H1 (cell line): ENCODE measurements around the gene LEMD2. TPM values are rescaled to one million over a fixed set of nuclear protein-coding genes. Genes with fewer than 3 reads are reported as not detected.

ENCODE experiments used
- CTCF ChIA-PET: fragments of 300-600 bp; sonication (Branson Sonifier 250); formaldehyde crosslinking; loops from one replicate; lab custom pipeline; 2021; ENCODE audit not compliant: partially characterized antibody; lab: Charles Lee
- POLR2A ChIA-PET: fragments of 300-600 bp; sonication (Branson Sonifier 250); formaldehyde crosslinking; loops from one replicate; lab custom pipeline; 2021; ENCODE audit warnings: inconsistent platforms; ENCODE audit not compliant: partially characterized antibody; lab: Charles Lee
- DNase-seq, 2 experiments: peaks; one replicate each; pipeline versions ENCODE4 v3.0.0 to v3.0.0-alpha.2; 2010 to 2022; ENCODE audit warnings: low spot score in 2 of 2, low read depth in 1 of 2, mixed read lengths in 1 of 2
- FAIRE-seq: peaks from 2 replicates; lab custom pipeline; 2011; peaks lifted over from hg19 to GRCh38; lab: Jason Lieb, UNC
- H2AFZ ChIP-seq: 2 replicates; pipeline ENCODE4 v1.8.1; 2012; ENCODE audit warnings: low read length, inconsistent platforms
- H2AK5ac ChIP-seq: 2 replicates; pipeline ENCODE4 v1.6.1; 2013; ENCODE audit warnings: low read depth, low read length
- H2BK120ac ChIP-seq: replicated peaks from 2 replicates; pipeline ENCODE3; 2013; ENCODE audit warnings: low read depth, low read length, inconsistent platforms
- H2BK12ac ChIP-seq: 2 replicates; pipeline ENCODE4 v1.6.1; 2013; ENCODE audit warnings: low read depth, low read length
- H2BK15ac ChIP-seq: 2 replicates; pipeline ENCODE4 v1.6.1; 2013; ENCODE audit warnings: low read length
- H2BK20ac ChIP-seq: 2 replicates; pipeline ENCODE4 v1.6.1; 2013; ENCODE audit warnings: low read length
- H2BK5ac ChIP-seq: 2 replicates; pipeline ENCODE4 v1.6.1; 2013; ENCODE audit warnings: low read depth, low read length
- H3K14ac ChIP-seq: 2 replicates; pipeline ENCODE4 v1.6.1; 2013; ENCODE audit warnings: inconsistent platforms; ENCODE audit not compliant: insufficient read length
- H3K18ac ChIP-seq: 2 replicates; pipeline ENCODE4 v1.6.1; 2013; ENCODE audit warnings: low read length; ENCODE audit errors: extremely low read depth
- H3K23ac ChIP-seq: 2 replicates; pipeline ENCODE4 v1.6.1; 2013; ENCODE audit warnings: inconsistent platforms; ENCODE audit not compliant: insufficient read length
- H3K23me2 ChIP-seq: 2 replicates; pipeline ENCODE4 v1.6.1; 2013; ENCODE audit warnings: low read depth, low read length
- H3K27ac ChIP-seq: 2 replicates; pipeline ENCODE4 v1.6.1; 2011; ENCODE audit warnings: low read depth, low read length, inconsistent platforms
- H3K27me3 ChIP-seq, 4 experiments: replicated peaks in 1 of 4; 1 replicate in 1 of 4; 2 replicates in 3 of 4; pipeline versions ENCODE4 v1.6.1 to v1.8.1; 2011 to 2013; ENCODE audit warnings: low read length in 3 of 4, mild to moderate bottlenecking in 3 of 4, inconsistent platforms in 2 of 4, mixed read lengths in 2 of 4, moderate library complexity in 1 of 4; ENCODE audit not compliant: control insufficient read depth in 3 of 4, insufficient read depth in 3 of 4; ENCODE audit errors: extremely low read depth in 1 of 4
- H3K36me3 ChIP-seq, 4 experiments: 2 replicates each; pipeline versions ENCODE4 v1.6.1 to v1.8.1; 2011 to 2013; ENCODE audit warnings: mild to moderate bottlenecking in 4 of 4, low read length in 3 of 4, moderate library complexity in 2 of 4, control low read depth in 1 of 4, inconsistent platforms in 1 of 4; ENCODE audit not compliant: insufficient read depth in 4 of 4, control insufficient read depth in 2 of 4
- H3K4ac ChIP-seq: replicated peaks from 2 replicates; pipeline ENCODE3; 2013; ENCODE audit warnings: low read length, low read depth, mixed read lengths, inconsistent platforms; ENCODE audit not compliant: insufficient read length
- H3K4me1 ChIP-seq, 4 experiments: replicated peaks in 1 of 4; 1 replicate in 1 of 4; 2 replicates in 3 of 4; pipeline versions ENCODE4 v1.6.1 to v1.8.1; 2011 to 2013; ENCODE audit warnings: low read length in 3 of 4, inconsistent platforms in 2 of 4, mixed read lengths in 1 of 4; ENCODE audit not compliant: insufficient read depth in 4 of 4, control insufficient read depth in 3 of 4
- H3K4me2 ChIP-seq, 2 experiments: 2 replicates each; pipeline versions ENCODE4 v1.6.1 to v1.8.1; 2011 to 2013; ENCODE audit warnings: low read depth in 2 of 2, low read length in 2 of 2, control low read depth in 1 of 2, inconsistent platforms in 1 of 2, mild to moderate bottlenecking in 1 of 2; ENCODE audit not compliant: insufficient read depth in 1 of 2
- H3K4me3 ChIP-seq, 4 experiments: fragments of 200-600, 300-600 bp in 1 of 4; sonication (generic), shearing (Covaris generic), sonication (Bioruptor Twin) in 1 of 4; 2 replicates each; pipeline versions ENCODE4 v1.5.1 to v1.8.1; 2011 to 2016; ENCODE audit warnings: low read length in 4 of 4, low read depth in 3 of 4, control low read depth in 2 of 4, inconsistent platforms in 2 of 4, mild to moderate bottlenecking in 2 of 4, mixed read lengths in 1 of 4, moderate library complexity in 1 of 4; ENCODE audit not compliant: insufficient read depth in 2 of 4; ENCODE audit errors: extremely low read depth in 1 of 4
- H3K56ac ChIP-seq: replicated peaks from 2 replicates; pipeline ENCODE3; 2013; ENCODE audit warnings: low read depth, mild to moderate bottlenecking, mixed read lengths, low read length, inconsistent platforms; ENCODE audit not compliant: insufficient read length
- H3K79me1 ChIP-seq: 2 replicates; pipeline ENCODE4 v1.6.1; 2013; ENCODE audit warnings: low read depth, low read length, control low read depth
- H3K79me2 ChIP-seq, 2 experiments: 2 replicates each; pipeline versions ENCODE4 v1.6.1 to v1.8.1; 2012 to 2013; ENCODE audit warnings: low read length in 2 of 2, mild to moderate bottlenecking in 2 of 2, inconsistent platforms in 1 of 2; ENCODE audit not compliant: insufficient read depth in 2 of 2, control insufficient read depth in 1 of 2
- H3K9ac ChIP-seq, 4 experiments: replicated peaks in 1 of 4; 1 replicate in 1 of 4; 2 replicates in 3 of 4; pipeline versions ENCODE4 v1.6.1 to v1.8.1; 2011 to 2013; ENCODE audit warnings: low read depth in 3 of 4, low read length in 3 of 4, control low read depth in 2 of 4, mild to moderate bottlenecking in 2 of 4, moderate library complexity in 2 of 4, inconsistent platforms in 1 of 4; ENCODE audit errors: extremely low read depth in 1 of 4
- H3K9me3 ChIP-seq, 2 experiments: 2 replicates each; pipeline versions ENCODE4 v1.6.1 to v1.8.1; 2012 to 2013; ENCODE audit warnings: mild to moderate bottlenecking in 2 of 2, moderate library complexity in 2 of 2, control low read depth in 1 of 2, inconsistent platforms in 1 of 2, low read depth in 1 of 2, low read length in 1 of 2, mixed read lengths in 1 of 2; ENCODE audit not compliant: insufficient read depth in 2 of 2
- H4K20me1 ChIP-seq, 2 experiments: replicated peaks in 1 of 2; 2 replicates each; pipeline versions ENCODE3 to v1.8.1; 2011 to 2013; ENCODE audit warnings: inconsistent platforms in 2 of 2, low read length in 2 of 2, mild to moderate bottlenecking in 1 of 2; ENCODE audit not compliant: insufficient read depth in 2 of 2, control insufficient read depth in 1 of 2
- H4K5ac ChIP-seq: 2 replicates; pipeline ENCODE4 v1.6.1; 2013; ENCODE audit warnings: low read length, low read depth, mixed read lengths, inconsistent platforms; ENCODE audit not compliant: insufficient read length
- H4K8ac ChIP-seq: 2 replicates; pipeline ENCODE4 v1.8.0; 2013; ENCODE audit warnings: mild to moderate bottlenecking, moderate library complexity, low read length, inconsistent platforms; ENCODE audit not compliant: insufficient read depth; ENCODE audit errors: extremely low read depth
- H4K91ac ChIP-seq: replicated peaks from 2 replicates; pipeline ENCODE3; 2013; ENCODE audit warnings: low read length, mixed read lengths, inconsistent platforms; ENCODE audit not compliant: insufficient read length
- PHF8 ChIP-seq: fragments of 200-600 bp; sonication (generic); conservative IDR thresholded peaks from 2 replicates; pipeline ENCODE4 v1.7.1; 2012; ENCODE audit warnings: low read depth, mild to moderate bottlenecking, inconsistent platforms, low read length, moderate library complexity
- POLR2AphosphoS5 ChIP-seq: IDR thresholded peaks from 2 replicates; pipeline ENCODE4 v1.6.1; 2011; ENCODE audit warnings: low read depth, low read length
- RXRA ChIP-seq: IDR thresholded peaks from 2 replicates; pipeline ENCODE4 v1.6.1; 2011; ENCODE audit warnings: low read depth, mild to moderate bottlenecking, low read length, moderate library complexity; ENCODE audit not compliant: insufficient read depth
- SIN3A ChIP-seq, 2 experiments: IDR thresholded peaks in 1 of 2; conservative IDR thresholded peaks in 1 of 2; 2 replicates each; pipeline ENCODE4 v1.6.1; 2011 to 2012; ENCODE audit warnings: low read length in 2 of 2, improper control_type of control experiment in 1 of 2, low read depth in 1 of 2, mild to moderate bottlenecking in 1 of 2
- SIRT6 ChIP-seq: IDR thresholded peaks from one replicate; pipeline ENCODE4 v1.7.1; 2012; ENCODE audit warnings: low read length, inconsistent platforms
- SP4 ChIP-seq: IDR thresholded peaks from 2 replicates; pipeline ENCODE4 v1.6.1; 2012; ENCODE audit warnings: low read length, inconsistent platforms
- TAF1 ChIP-seq: IDR thresholded peaks from 2 replicates; pipeline ENCODE4 v1.6.1; 2011; ENCODE audit warnings: mild to moderate bottlenecking, low read depth, low read length
- ZNF274 ChIP-seq: IDR thresholded peaks from 2 replicates; pipeline ENCODE4 v1.7.0; 2012; ENCODE audit warnings: low read length, borderline replicate concordance; ENCODE audit errors: extremely low read depth
- WGBS, 2 experiments: shearing (Covaris generic) in 1 of 2; methylation state at CpG; one replicate each; pipeline versions ENCODE4 v1.1.6 to v1.1.7; 2013 to 2015; ENCODE audit warnings: low lambda C conversion rate in 2 of 2, mixed read lengths in 2 of 2, inconsistent platforms in 1 of 2, low coverage in 1 of 2, missing lambda C conversion rate in 1 of 2; ENCODE audit not compliant: insufficient replicate concordance in 2 of 2, insufficient coverage in 1 of 2, insufficient read length in 1 of 2; ENCODE audit errors: extremely low coverage in 1 of 2, missing lambda C conversion rate in 1 of 2; 5-methylcytosine and 5-hydroxymethylcytosine counted together
- polyA plus RNA-seq, 7 experiments: library from polyadenylated mRNA; depleted of rRNA in 3 of 7; stranded (reverse) in 5 of 7; unstranded in 2 of 7; fragments of >200 nt in 5 of 7; fragments of 200-250 nt in 2 of 7; gene quantifications; 1 replicate in 5 of 7; 2 replicates in 1 of 7; 4 replicates in 1 of 7; pipeline versions ENCODE4 v1.2.1 to v1.2.3, GENCODE V29; 2011 to 2013; ENCODE audit warnings: missing spikeins in 2 of 7, mixed read lengths in 2 of 7
- total RNA-seq: library from RNA; stranded (reverse); fragmentation: NEBNext Ultra II Directional; extraction: Animal tissue kit (Norgen Biotek cat#: 25700); gene quantifications from 2 replicates; pipeline ENCODE4 v1.2.1, GENCODE V29; 2021

LEMD2 gene
- total and polyA plus RNA-seq, 2 of the 8 experiments (the other 6 are each of a cell fraction or from before 2014, with no cell fraction given): 32.7 to 57.3 TPM

- Histone ChIP-seq H2AK5ac (no peak overlapping the region), H3K4me2 (no peak overlapping the region), H4K20me1 (no peaks in the 10 kb centered on the region), H2BK20ac (peak overlapping the region; percentile 90; the same call in 1 of the 2 replicates), H3K79me1 (no peaks in the 10 kb centered on the region), H2AFZ (no peak overlapping the region), H4K8ac (no peak overlapping the region), H3K23me2 (no peaks in the 10 kb centered on the region), H3K4me3 (no peak overlapping the region), H3K36me3 (no peaks in the 10 kb centered on the region), H3K9me3 (no peaks in the 10 kb centered on the region), H2BK5ac (peak overlapping the region; percentile 35; the same call in 1 of the 2 replicates), H3K56ac (no peak overlapping the region), H2BK120ac (no peak overlapping the region), H3K9ac (no peak overlapping the region), H3K4ac (no peak overlapping the region), H3K4me1 (peaks cover 4 to 30% (median 18%) of the 10 kb centered on the region in 4 experiments), H3K23ac (no peak overlapping the region), H4K91ac (no peak overlapping the region), H2BK12ac (peak overlapping the region; percentile 87; the same call in 1 of the 2 replicates), H3K18ac (peak overlapping the region; percentile 32; the same call in 1 of the 2 replicates), H2BK15ac (peak overlapping the region; percentile 95; the same call in 1 of the 2 replicates), H4K5ac (no peak overlapping the region), H3K79me2 (no peaks in the 10 kb centered on the region), H3K27ac (no peak overlapping the region), H3K27me3 (no peaks in the 10 kb centered on the region), H3K14ac (no peak overlapping the region)
- 59% methylated on average over 11 of the region's 11 CpGs; no CpG with 5 or more reads in 1 of the 2 experiments for WGBS, 2 experiments
- no peak for TF ChIP-seq POLR2AphosphoS5
- no peak for TF ChIP-seq SIN3A (conservative IDR thresholded peaks at IDR 0.05 in 1 of 2, IDR thresholded peaks at IDR 0.05 in 1 of 2; ENCODE audit: low read depth in 1 of 2, low read length in 2 of 2)
- no peak for TF ChIP-seq PHF8
- no peak for TF ChIP-seq TAF1
- TF ChIP-seq SIRT6: no peak
- no peak for TF ChIP-seq SP4
- TF ChIP-seq ZNF274: no peak
- TF ChIP-seq RXRA: no peak
- POLR2A ChIA-PET: interaction anchor here (1.7 kb wide), 1 partner anchor 20 kb away, joined by 6 read pairs; no protein-coding TSS in a partner anchor
- DNase-seq (no peak), FAIRE-seq (no peak)
- CTCF ChIA-PET: interaction anchor here (0.9 to 12.0 kb wide), 7 partner anchors 9 to 198 kb away, joined by 3 to 171 read pairs (median 3); partner anchors contain the start of gene UQCC2
Measured at GRCh38 chr6:33750244-33750991, 38.5 kb downstream of the LEMD2 start.
